BLaER1 (cell line): ENCODE data around the gene SERTAD1.

Experiments
- H3K27ac ChIP-seq: shearing (Covaris generic); formaldehyde crosslinking; 2 replicates; pipeline ENCODE4 v1.8.1; 2022
- H3K27me3 ChIP-seq: shearing (Covaris generic); formaldehyde crosslinking; 2 replicates; pipeline ENCODE4 v1.8.1; 2022
- H3K36me3 ChIP-seq: shearing (Covaris generic); formaldehyde crosslinking; 2 replicates; pipeline ENCODE4 v1.8.1; 2022
- H3K4me1 ChIP-seq: shearing (Covaris generic); formaldehyde crosslinking; 2 replicates; pipeline ENCODE4 v1.8.1; 2022
- H3K4me2 ChIP-seq: shearing (Covaris generic); formaldehyde crosslinking; 2 replicates; pipeline ENCODE4 v1.8.1; 2022
- H3K4me3 ChIP-seq: shearing (Covaris generic); formaldehyde crosslinking; 2 replicates; pipeline ENCODE4 v1.8.1; 2022
- H3K9ac ChIP-seq: shearing (Covaris generic); formaldehyde crosslinking; 2 replicates; pipeline ENCODE4 v1.8.1; 2022
- H3K9me3 ChIP-seq: shearing (Covaris generic); formaldehyde crosslinking; 2 replicates; pipeline ENCODE4 v1.8.1; 2022
- H4K20me1 ChIP-seq: shearing (Covaris generic); formaldehyde crosslinking; 2 replicates; pipeline ENCODE4 v1.8.1; 2022
- Cebpa-rat ChIP-seq: shearing (Covaris generic); IDR thresholded peaks from 2 replicates; pipeline ENCODE4 v1.8.1; 2022

Gene SERTAD1

DNA sequence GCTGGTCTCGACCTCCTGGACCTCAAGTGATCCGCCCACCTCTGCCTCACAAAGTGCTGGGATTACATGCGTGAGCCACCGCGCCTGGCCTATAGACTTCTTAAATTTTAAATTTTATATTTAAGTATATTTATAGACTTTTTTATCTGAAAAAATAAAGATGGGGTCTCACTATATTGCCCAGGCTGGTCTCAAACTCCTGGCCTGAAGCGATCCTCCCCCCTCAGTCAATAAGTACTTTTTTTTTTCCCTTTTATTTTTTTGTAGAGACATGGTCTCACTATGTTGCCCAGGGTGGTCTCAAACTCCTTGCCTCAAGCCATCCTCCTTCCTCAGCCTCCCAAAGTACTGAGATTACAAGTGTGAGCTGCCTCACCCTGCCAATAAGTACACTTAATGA is 1.9 kb downstream of the SERTAD1 start:
- Histone ChIP-seq H3K4me1 (peaks cover 49% of the 10 kb centered on the region), H3K27ac (no peak overlapping the region), H4K20me1 (no peaks in the 10 kb centered on the region), H3K9me3 (no peaks in the 10 kb centered on the region), H3K9ac (no peak overlapping the region), H3K27me3 (no peaks in the 10 kb centered on the region), H3K36me3 (peaks cover 13% of the 10 kb centered on the region), H3K4me2 (peak overlapping the region; percentile 91), H3K4me3 (no peak overlapping the region)
- no peak for TF ChIP-seq Cebpa-rat

GRCh38 chr19:40422748-40423566 is 2.8 kb downstream of the SERTAD1 start:
- H3K27ac ChIP-seq, result 0 out of 2 replicates have a peak overlapping the region, but pooled peaks have one; percentile 2
- H3K4me1 ChIP-seq, result peaks cover 58% of the 10 kb centered on the region
- no peaks in the 10 kb centered on the region for H3K27me3 ChIP-seq
- H3K9me3 ChIP-seq, result no peaks in the 10 kb centered on the region
- H3K4me2 ChIP-seq, result no peak overlapping the region
- peaks cover 13% of the 10 kb centered on the region for H3K36me3 ChIP-seq
- H3K9ac ChIP-seq, result no peak overlapping the region
- no peak for TF ChIP-seq Cebpa-rat
- H4K20me1 ChIP-seq, result no peaks in the 10 kb centered on the region
- H3K4me3 ChIP-seq, result no peak overlapping the region

- TF ChIP-seq Cebpa-rat, result no peak
- Histone ChIP-seq H3K9me3 (no peaks in the 10 kb centered on the region), H3K27ac (no peak overlapping the region), H4K20me1 (no peaks in the 10 kb centered on the region), H3K4me3 (no peak overlapping the region), H3K36me3 (peaks cover 13% of the 10 kb centered on the region), H3K4me2 (peak overlapping the region; percentile 97), H3K4me1 (peaks cover 66% of the 10 kb centered on the region), H3K27me3 (no peaks in the 10 kb centered on the region), H3K9ac (peak overlapping the region; percentile 83)
Observed at GRCh38 chr19:40421993-40422747, 3.6 kb downstream of the SERTAD1 start.

DNA sequence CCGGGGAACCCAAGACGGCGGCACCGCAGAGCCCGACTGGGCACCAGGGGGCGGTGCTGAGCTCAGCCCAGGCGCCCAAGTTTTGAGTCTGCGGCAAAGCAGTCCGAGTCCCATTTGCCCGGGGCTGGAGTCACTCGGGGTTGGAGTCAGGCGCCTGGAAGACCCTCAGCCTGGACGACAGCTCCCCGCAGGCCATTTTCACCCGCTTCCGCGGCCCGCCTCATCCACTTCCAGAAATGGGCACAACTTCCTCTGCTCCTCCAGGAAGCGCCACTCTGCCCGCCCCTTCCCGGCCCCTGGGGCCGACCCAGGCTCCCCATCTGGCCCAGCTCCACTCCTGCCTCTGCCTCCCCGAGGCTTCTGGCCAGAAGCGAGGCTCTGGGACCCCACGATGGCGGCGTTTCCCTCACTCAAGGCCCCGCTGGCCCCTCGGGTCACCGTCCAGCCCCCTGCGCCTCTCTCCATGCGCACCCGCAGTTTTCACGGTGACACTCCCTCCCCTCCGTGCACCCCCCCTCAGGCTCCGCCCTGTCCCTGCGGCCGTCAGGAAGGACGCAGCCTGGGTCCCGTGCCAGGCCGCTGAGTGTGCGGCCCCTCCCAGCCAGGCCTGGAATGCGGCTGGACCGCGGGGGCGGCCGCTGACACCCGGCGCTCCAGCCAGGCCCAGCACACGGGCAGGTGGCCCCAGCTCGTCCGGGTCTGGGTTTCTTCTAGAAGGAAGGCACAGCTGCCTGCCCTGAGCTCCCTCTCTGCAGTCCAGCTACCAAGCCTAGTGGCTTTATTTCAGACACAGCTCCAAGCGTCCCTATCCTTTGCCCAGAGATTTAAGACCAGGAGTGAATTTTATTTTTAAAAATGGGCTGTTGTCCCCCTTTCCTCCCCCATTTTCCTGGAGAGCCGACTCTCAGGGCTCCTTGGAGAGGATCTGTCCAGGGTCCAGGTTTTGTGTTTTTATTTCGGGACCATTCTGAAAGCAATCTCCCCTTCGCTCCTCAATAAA is 4.7 kb downstream of the SERTAD1 start:
- Histone ChIP-seq H3K4me2 (peak overlapping the region; percentile 97), H3K4me1 (peaks cover 66% of the 10 kb centered on the region)

GRCh38 chr19:40420451-40420765 is 5.4 kb downstream of the SERTAD1 start:
- Histone ChIP-seq H3K27me3 (no peaks in the 10 kb centered on the region), H3K4me1 (peaks cover 73% of the 10 kb centered on the region), H3K27ac (peak overlapping the region; percentile 87; the same call in 1 of the 2 replicates), H3K36me3 (peaks cover 13% of the 10 kb centered on the region), H3K9ac (peak overlapping the region; percentile 83; the same call in 1 of the 2 replicates), H3K4me2 (peak overlapping the region; percentile 97), H4K20me1 (no peaks in the 10 kb centered on the region), H3K4me3 (peak overlapping the region; percentile 80), H3K9me3 (no peaks in the 10 kb centered on the region)
- TF ChIP-seq Cebpa-rat, result no peak

More for the DNA sequence above, 4.7 kb downstream of the SERTAD1 start:
- Histone ChIP-seq H3K27me3 (no peaks in the 10 kb centered on the region), H3K4me3 (peak overlapping the region; percentile 80), H4K20me1 (no peaks in the 10 kb centered on the region), H3K9ac (peak overlapping the region; percentile 83), H3K36me3 (peaks cover 13% of the 10 kb centered on the region), H3K9me3 (no peaks in the 10 kb centered on the region), H3K27ac (peak overlapping the region; percentile 87)
- no peak for TF ChIP-seq Cebpa-rat

DNA sequence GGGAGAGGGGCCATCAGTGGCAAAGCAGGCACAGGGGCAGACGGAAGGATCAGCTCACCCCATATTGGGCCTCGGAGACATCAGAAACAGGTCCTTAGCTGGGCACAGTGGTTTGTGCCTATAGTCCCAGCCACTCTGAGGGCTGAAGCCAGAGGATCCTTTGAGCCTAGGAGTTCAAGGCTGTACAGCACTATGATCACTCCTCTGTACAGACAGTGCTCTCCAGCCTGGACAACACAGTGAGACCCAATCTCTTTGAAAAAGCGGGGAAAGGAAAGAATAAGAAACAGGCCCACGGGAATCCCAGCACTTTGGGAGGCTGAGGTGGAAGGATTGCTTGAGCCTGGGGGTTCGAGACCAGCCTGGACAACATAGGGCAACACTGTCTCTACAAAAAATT is 6.0 kb downstream of the SERTAD1 start:
- Histone ChIP-seq H3K9ac (no peak overlapping the region), H3K9me3 (no peaks in the 10 kb centered on the region), H4K20me1 (no peaks in the 10 kb centered on the region), H3K4me3 (no peak overlapping the region), H3K27ac (no peak overlapping the region), H3K4me1 (peaks cover 75% of the 10 kb centered on the region), H3K4me2 (no peak overlapping the region), H3K27me3 (no peaks in the 10 kb centered on the region), H3K36me3 (peaks cover 13% of the 10 kb centered on the region)
- no peak for TF ChIP-seq Cebpa-rat

DNA sequence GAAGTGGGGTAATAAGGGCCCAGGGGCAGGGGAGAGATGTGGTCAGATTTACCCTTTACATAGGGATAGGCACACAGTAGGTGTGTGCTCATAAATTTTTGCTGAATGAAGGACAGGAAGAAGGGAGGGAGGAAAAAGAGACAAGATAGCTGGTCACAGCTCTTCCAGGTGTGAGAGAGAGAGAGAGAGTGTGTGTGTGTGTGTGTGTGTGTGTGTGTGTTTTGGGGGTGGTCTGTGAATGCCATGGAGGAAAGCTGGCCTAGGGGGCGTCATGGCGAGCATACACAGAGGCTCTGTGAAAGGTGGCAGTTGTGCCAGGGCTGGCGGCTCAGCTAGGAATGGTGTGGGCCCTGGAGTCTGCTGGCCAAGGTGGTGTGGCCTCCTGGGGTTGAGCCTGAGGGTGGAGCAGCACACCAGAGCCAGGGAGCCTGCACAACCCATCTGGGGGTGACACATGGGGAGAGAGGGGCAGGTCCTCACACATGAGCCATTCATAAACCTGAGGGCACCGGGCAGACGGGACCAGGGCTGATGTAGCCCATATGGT is 6.7 kb downstream of the SERTAD1 start:
- Histone ChIP-seq H3K9me3 (no peaks in the 10 kb centered on the region), H4K20me1 (no peaks in the 10 kb centered on the region), H3K9ac (no peak overlapping the region), H3K4me1 (peaks cover 75% of the 10 kb centered on the region), H3K36me3 (peaks cover 13% of the 10 kb centered on the region), H3K4me2 (no peak overlapping the region), H3K27me3 (no peaks in the 10 kb centered on the region), H3K27ac (0 out of 2 replicates have a peak overlapping the region, but pooled peaks have one; percentile 13), H3K4me3 (no peak overlapping the region)
- TF ChIP-seq Cebpa-rat, result no peak

- no peaks in the 10 kb centered on the region for H3K27me3 ChIP-seq
- no peak for TF ChIP-seq Cebpa-rat
- H3K9me3 ChIP-seq, result no peaks in the 10 kb centered on the region
- H3K4me1 ChIP-seq, result peaks cover 79% of the 10 kb centered on the region
- no peak overlapping the region for H3K4me3 ChIP-seq
- H3K9ac ChIP-seq, result peak overlapping the region; percentile 57; the same call in 1 of the 2 replicates
- no peaks in the 10 kb centered on the region for H4K20me1 ChIP-seq
- peaks cover 9% of the 10 kb centered on the region for H3K36me3 ChIP-seq
- H3K4me2 ChIP-seq, result peak overlapping the region; percentile 72
- peak overlapping the region; percentile 81 for H3K27ac ChIP-seq
Observed at GRCh38 chr19:40418040-40418439, 7.8 kb downstream of the SERTAD1 start.

- no peak overlapping the region for H3K4me3 ChIP-seq
- H3K36me3 ChIP-seq, result peaks cover 4% of the 10 kb centered on the region
- H3K27ac ChIP-seq, result peak overlapping the region; percentile 81
- peaks cover 83% of the 10 kb centered on the region for H3K4me1 ChIP-seq
- no peaks in the 10 kb centered on the region for H3K27me3 ChIP-seq
- TF ChIP-seq Cebpa-rat, result no peak
- H4K20me1 ChIP-seq, result no peaks in the 10 kb centered on the region
- H3K9ac ChIP-seq, result peak overlapping the region; percentile 57
- H3K4me2 ChIP-seq, result peak overlapping the region; percentile 72
- H3K9me3 ChIP-seq, result no peaks in the 10 kb centered on the region
Observed at GRCh38 chr19:40417643-40417981, 8.2 kb downstream of the SERTAD1 start.
